NCI-H128 (cell line): Measurements from ENCODE around the gene MEIS1.

Source experiments
- DNase-seq: peaks from one replicate; lab custom pipeline; 2025; ENCODE audit not compliant: unreplicated experiment; lab: John Stamatoyannopoulos, UW

Gene MEIS1

GRCh38 chr2:66443979-66444861 lies 9.3 kb downstream of the MEIS1 start:
- DNase-seq = no peak

- no peak for DNase-seq
These were observed 10.4 kb downstream of the MEIS1 start for GRCh38 chr2:66445076-66445924.

- no peak for DNase-seq
These were observed 11.3 kb downstream of the MEIS1 start for GRCh38 chr2:66445925-66446871.

- no peak for DNase-seq
These were observed 12.0 kb downstream of the MEIS1 start for GRCh38 chr2:66446941-66447340.

GRCh38 chr2:66447677-66448076 lies 12.8 kb downstream of the MEIS1 start:
- DNase-seq = no peak

- DNase-seq = no peak
These were observed 13.4 kb downstream of the MEIS1 start for GRCh38 chr2:66448136-66448991.

- DNase-seq = no peak
These were observed 17.3 kb downstream of the MEIS1 start for GRCh38 chr2:66452214-66452613.

GRCh38 chr2:66452917-66453316 lies 18.0 kb downstream of the MEIS1 start:
- no peak for DNase-seq

GRCh38 chr2:66455490-66455889 lies 20.6 kb downstream of the MEIS1 start:
- DNase-seq = no peak

GRCh38 chr2:66456183-66457041 lies 21.5 kb downstream of the MEIS1 start:
- no peak for DNase-seq

GRCh38 chr2:66457545-66457944 lies 22.6 kb downstream of the MEIS1 start:
- DNase-seq = no peak

- no peak for DNase-seq
These were observed 25.1 kb downstream of the MEIS1 start for GRCh38 chr2:66460031-66460430.

GRCh38 chr2:66461001-66461663 lies 26.2 kb downstream of the MEIS1 start:
- no peak for DNase-seq

GRCh38 chr2:66461664-66462500 lies 27.0 kb downstream of the MEIS1 start:
- DNase-seq = no peak

GRCh38 chr2:66462501-66462825 lies 27.5 kb downstream of the MEIS1 start:
- DNase-seq = no peak

- DNase-seq = no peak
These were observed 28.4 kb downstream of the MEIS1 start for GRCh38 chr2:66463206-66463755.

GRCh38 chr2:66464930-66465637 lies 30.2 kb downstream of the MEIS1 start:
- DNase-seq = no peak
